ENCODE measurements around the gene EIF2B2. TPM values are rescaled to one million over a fixed set of nuclear protein-coding genes. Genes with fewer than 3 reads are reported as not detected.

Gene EIF2B2
- total and polyA plus RNA-seq, 2 experiments from 2014 or later, result 39.2 to 40.5 TPM

DNA sequence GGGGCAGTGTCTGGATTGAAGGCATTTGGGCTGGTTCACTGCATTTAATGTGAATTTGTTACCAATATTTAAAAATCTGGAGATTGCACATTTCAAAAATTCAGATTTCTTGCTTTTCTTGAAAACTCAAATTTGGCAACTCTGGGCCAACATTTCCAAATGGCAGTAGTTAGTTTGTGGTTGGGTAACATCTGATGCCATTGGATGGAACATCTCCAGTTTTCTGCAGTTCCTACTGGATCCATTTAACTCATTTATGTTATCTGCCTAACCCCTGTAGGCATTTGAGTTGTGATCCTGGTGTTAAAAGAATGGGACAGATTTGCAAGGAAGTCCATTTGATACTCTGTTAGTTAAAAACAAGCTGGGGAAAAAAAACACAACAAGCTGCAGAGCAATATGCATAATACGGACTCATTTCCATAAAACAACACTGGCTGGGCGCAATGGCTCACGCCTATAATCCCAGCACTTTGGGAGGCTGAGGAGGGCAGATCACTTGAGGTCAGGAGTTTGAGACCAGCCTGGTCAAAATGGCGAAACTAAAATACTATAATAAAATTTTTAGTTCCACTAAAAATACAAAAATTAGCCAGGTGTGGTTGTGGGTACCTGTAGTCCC, 7.9 kb downstream of the EIF2B2 start:
- Histone ChIP-seq H3F3A (replicated peaks; ENCODE audit: low read depth) (no peaks in the 10 kb centered on the region), H3K79me2 (replicated peaks; ENCODE audit: insufficient read depth) (no peaks in the 10 kb centered on the region), H4K20me1 (replicated peaks; ENCODE audit: insufficient read depth) (no peaks in the 10 kb centered on the region; the same call in 1 of the 2 replicates), H3K4me1 (ENCODE audit: insufficient read depth) (no peaks in the 10 kb centered on the region), H3K9me2 (ENCODE audit: insufficient read depth) (no peaks in the 10 kb centered on the region), H3K27me3 (ENCODE audit: insufficient read depth) (no peaks in the 10 kb centered on the region), H3K4me3 (no peak overlapping the region), H2AFZ (no peak overlapping the region), H3K36me3 (ENCODE audit: insufficient read depth) (peaks cover 12% of the 10 kb centered on the region; the same call in 1 of the 2 replicates), H3K27ac (ENCODE audit: low read depth) (no peak overlapping the region), H3K4me2 (no peak overlapping the region)
- TF ChIP-seq CREB1 (CRISPR knock-in tag; IDR thresholded peaks at IDR 0.05; ENCODE audit: low read depth) (no peak), NANOG (IDR thresholded peaks at IDR 0.05; ENCODE audit: borderline replicate concordance) (no peak), STAT1 (IDR thresholded peaks at IDR 0.05; ENCODE audit: unreplicated experiment) (no peak), POLR2AphosphoS5 (IDR thresholded peaks at IDR 0.05; ENCODE audit: low read depth) (no peak), ZNF331 (CRISPR knock-in tag; IDR thresholded peaks at IDR 0.05; ENCODE audit: low read depth) (no peak), EZH2 (IDR thresholded peaks at IDR 0.05; ENCODE audit: low read depth, unreplicated experiment) (no peak), ZNF114 (CRISPR knock-in tag; IDR thresholded peaks at IDR 0.05) (no peak), EZH2phosphoT487 (IDR thresholded peaks at IDR 0.05; ENCODE audit: unreplicated experiment) (no peak), JUNB (IDR thresholded peaks at IDR 0.05; ENCODE audit: unreplicated experiment) (no peak)
- TF ChIP-seq, protein P1, sequence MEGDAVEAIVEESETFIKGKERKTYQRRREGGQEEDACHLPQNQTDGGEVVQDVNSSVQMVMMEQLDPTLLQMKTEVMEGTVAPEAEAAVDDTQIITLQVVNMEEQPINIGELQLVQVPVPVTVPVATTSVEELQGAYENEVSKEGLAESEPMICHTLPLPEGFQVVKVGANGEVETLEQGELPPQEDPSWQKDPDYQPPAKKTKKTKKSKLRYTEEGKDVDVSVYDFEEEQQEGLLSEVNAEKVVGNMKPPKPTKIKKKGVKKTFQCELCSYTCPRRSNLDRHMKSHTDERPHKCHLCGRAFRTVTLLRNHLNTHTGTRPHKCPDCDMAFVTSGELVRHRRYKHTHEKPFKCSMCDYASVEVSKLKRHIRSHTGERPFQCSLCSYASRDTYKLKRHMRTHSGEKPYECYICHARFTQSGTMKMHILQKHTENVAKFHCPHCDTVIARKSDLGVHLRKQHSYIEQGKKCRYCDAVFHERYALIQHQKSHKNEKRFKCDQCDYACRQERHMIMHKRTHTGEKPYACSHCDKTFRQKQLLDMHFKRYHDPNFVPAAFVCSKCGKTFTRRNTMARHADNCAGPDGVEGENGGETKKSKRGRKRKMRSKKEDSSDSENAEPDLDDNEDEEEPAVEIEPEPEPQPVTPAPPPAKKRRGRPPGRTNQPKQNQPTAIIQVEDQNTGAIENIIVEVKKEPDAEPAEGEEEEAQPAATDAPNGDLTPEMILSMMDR (conservative IDR thresholded peaks at IDR 0.05; ENCODE audit: low read depth in 2 of 2), result no peak
- TF ChIP-seq, protein P2, sequence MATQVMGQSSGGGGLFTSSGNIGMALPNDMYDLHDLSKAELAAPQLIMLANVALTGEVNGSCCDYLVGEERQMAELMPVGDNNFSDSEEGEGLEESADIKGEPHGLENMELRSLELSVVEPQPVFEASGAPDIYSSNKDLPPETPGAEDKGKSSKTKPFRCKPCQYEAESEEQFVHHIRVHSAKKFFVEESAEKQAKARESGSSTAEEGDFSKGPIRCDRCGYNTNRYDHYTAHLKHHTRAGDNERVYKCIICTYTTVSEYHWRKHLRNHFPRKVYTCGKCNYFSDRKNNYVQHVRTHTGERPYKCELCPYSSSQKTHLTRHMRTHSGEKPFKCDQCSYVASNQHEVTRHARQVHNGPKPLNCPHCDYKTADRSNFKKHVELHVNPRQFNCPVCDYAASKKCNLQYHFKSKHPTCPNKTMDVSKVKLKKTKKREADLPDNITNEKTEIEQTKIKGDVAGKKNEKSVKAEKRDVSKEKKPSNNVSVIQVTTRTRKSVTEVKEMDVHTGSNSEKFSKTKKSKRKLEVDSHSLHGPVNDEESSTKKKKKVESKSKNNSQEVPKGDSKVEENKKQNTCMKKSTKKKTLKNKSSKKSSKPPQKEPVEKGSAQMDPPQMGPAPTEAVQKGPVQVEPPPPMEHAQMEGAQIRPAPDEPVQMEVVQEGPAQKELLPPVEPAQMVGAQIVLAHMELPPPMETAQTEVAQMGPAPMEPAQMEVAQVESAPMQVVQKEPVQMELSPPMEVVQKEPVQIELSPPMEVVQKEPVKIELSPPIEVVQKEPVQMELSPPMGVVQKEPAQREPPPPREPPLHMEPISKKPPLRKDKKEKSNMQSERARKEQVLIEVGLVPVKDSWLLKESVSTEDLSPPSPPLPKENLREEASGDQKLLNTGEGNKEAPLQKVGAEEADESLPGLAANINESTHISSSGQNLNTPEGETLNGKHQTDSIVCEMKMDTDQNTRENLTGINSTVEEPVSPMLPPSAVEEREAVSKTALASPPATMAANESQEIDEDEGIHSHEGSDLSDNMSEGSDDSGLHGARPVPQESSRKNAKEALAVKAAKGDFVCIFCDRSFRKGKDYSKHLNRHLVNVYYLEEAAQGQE (IDR thresholded peaks at IDR 0.05; ENCODE audit: unreplicated experiment), result no peak
- TF ChIP-seq, protein P3, sequence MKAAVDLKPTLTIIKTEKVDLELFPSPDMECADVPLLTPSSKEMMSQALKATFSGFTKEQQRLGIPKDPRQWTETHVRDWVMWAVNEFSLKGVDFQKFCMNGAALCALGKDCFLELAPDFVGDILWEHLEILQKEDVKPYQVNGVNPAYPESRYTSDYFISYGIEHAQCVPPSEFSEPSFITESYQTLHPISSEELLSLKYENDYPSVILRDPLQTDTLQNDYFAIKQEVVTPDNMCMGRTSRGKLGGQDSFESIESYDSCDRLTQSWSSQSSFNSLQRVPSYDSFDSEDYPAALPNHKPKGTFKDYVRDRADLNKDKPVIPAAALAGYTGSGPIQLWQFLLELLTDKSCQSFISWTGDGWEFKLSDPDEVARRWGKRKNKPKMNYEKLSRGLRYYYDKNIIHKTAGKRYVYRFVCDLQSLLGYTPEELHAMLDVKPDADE (IDR thresholded peaks at IDR 0.05), result no peak
- TF ChIP-seq, protein P4, sequence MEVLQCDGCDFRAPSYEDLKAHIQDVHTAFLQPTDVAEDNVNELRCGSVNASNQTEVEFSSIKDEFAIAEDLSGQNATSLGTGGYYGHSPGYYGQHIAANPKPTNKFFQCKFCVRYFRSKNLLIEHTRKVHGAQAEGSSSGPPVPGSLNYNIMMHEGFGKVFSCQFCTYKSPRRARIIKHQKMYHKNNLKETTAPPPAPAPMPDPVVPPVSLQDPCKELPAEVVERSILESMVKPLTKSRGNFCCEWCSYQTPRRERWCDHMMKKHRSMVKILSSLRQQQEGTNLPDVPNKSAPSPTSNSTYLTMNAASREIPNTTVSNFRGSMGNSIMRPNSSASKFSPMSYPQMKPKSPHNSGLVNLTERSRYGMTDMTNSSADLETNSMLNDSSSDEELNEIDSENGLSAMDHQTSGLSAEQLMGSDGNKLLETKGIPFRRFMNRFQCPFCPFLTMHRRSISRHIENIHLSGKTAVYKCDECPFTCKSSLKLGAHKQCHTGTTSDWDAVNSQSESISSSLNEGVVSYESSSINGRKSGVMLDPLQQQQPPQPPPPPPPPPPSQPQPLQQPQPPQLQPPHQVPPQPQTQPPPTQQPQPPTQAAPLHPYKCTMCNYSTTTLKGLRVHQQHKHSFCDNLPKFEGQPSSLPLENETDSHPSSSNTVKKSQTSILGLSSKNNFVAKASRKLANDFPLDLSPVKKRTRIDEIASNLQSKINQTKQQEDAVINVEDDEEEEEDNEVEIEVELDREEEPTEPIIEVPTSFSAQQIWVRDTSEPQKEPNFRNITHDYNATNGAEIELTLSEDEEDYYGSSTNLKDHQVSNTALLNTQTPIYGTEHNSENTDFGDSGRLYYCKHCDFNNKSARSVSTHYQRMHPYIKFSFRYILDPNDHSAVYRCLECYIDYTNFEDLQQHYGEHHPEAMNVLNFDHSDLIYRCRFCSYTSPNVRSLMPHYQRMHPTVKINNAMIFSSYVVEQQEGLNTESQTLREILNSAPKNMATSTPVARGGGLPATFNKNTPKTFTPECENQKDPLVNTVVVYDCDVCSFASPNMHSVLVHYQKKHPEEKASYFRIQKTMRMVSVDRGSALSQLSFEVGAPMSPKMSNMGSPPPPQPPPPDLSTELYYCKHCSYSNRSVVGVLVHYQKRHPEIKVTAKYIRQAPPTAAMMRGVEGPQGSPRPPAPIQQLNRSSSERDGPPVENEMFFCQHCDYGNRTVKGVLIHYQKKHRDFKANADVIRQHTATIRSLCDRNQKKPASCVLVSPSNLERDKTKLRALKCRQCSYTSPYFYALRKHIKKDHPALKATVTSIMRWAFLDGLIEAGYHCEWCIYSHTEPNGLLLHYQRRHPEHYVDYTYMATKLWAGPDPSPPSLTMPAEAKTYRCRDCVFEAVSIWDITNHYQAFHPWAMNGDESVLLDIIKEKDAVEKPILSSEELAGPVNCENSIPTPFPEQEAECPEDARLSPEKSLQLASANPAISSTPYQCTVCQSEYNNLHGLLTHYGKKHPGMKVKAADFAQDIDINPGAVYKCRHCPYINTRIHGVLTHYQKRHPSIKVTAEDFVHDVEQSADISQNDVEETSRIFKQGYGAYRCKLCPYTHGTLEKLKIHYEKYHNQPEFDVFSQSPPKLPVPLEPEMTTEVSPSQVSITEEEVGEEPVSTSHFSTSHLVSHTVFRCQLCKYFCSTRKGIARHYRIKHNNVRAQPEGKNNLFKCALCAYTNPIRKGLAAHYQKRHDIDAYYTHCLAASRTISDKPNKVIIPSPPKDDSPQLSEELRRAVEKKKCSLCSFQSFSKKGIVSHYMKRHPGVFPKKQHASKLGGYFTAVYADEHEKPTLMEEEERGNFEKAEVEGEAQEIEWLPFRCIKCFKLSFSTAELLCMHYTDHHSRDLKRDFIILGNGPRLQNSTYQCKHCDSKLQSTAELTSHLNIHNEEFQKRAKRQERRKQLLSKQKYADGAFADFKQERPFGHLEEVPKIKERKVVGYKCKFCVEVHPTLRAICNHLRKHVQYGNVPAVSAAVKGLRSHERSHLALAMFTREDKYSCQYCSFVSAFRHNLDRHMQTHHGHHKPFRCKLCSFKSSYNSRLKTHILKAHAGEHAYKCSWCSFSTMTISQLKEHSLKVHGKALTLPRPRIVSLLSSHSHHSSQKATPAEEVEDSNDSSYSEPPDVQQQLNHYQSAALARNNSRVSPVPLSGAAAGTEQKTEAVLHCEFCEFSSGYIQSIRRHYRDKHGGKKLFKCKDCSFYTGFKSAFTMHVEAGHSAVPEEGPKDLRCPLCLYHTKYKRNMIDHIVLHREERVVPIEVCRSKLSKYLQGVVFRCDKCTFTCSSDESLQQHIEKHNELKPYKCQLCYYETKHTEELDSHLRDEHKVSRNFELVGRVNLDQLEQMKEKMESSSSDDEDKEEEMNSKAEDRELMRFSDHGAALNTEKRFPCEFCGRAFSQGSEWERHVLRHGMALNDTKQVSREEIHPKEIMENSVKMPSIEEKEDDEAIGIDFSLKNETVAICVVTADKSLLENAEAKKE (CRISPR knock-in tag; IDR thresholded peaks at IDR 0.05), result no peak
- no peaks in the 10 kb centered on the region for H3K9me3 Mint-ChIP-seq
- ATAC-seq, result no peak
- no peak overlapping the region for H3K4me3 Mint-ChIP-seq
- no peak overlapping the region for H3K27ac Mint-ChIP-seq
- DNase-seq (ENCODE audit: low spot score), result no peak
- H3K27me3 Mint-ChIP-seq (ENCODE audit: insufficient read depth, low read depth, poor library complexity), result no peaks in the 10 kb centered on the region
- H3K4me1 Mint-ChIP-seq, result no peaks in the 10 kb centered on the region
- H3K36me3 Mint-ChIP-seq (ENCODE audit: low read depth), result peaks cover 37% of the 10 kb centered on the region

All from GM23338 (cell line).